Activated naive CD4-positive, alpha-beta T cell treated with anti-CD3 and anti-CD28 coated beads, Interleukin-2, amount 50 U/mL, for 24 hours (primary cell): Measurements from ENCODE around the gene TSKS.

ENCODE experiments used
- H3K27ac Mint-ChIP-seq: one replicate; pipeline ENCODE4 v1.8.0; 2021; ENCODE audit warnings: mild to moderate bottlenecking, mixed read lengths
- H3K27me3 Mint-ChIP-seq: one replicate; pipeline ENCODE4 v1.8.0; 2021; ENCODE audit warnings: mixed read lengths
- H3K36me3 Mint-ChIP-seq: one replicate; pipeline ENCODE4 v1.8.0; 2021; ENCODE audit warnings: mixed read lengths
- H3K4me1 Mint-ChIP-seq: one replicate; pipeline ENCODE4 v1.8.0; 2021; ENCODE audit warnings: mixed read lengths
- H3K4me3 Mint-ChIP-seq: one replicate; pipeline ENCODE4 v1.8.0; 2021; ENCODE audit warnings: mild to moderate bottlenecking, mixed read lengths
- H3K9me3 Mint-ChIP-seq: one replicate; pipeline ENCODE4 v1.8.0; 2021; ENCODE audit warnings: mixed read lengths

TSKS gene

DNA sequence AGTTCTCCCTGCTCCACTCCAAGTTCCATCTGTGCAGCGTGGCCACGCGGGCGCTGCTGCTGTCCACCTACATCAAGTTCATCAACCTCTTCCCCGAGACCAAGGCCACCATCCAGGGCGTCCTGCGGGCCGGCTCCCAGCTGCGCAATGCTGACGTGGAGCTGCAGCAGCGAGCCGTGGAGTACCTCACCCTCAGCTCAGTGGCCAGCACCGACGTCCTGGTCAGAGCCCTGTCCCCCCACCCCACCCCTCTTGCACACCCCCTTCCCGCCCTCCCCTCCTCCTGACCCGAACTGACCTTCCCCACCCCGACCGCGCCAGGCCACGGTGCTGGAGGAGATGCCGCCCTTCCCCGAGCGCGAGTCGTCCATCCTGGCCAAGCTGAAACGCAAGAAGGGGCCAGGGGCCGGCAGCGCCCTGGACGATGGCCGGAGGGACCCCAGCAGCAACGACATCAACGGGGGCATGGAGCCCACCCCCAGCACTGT, 38.3 kb upstream of the TSKS start:
- Mint-ChIP-seq H3K4me3 (no peak overlapping the region), H3K27me3 (no peaks in the 10 kb centered on the region)

DNA sequence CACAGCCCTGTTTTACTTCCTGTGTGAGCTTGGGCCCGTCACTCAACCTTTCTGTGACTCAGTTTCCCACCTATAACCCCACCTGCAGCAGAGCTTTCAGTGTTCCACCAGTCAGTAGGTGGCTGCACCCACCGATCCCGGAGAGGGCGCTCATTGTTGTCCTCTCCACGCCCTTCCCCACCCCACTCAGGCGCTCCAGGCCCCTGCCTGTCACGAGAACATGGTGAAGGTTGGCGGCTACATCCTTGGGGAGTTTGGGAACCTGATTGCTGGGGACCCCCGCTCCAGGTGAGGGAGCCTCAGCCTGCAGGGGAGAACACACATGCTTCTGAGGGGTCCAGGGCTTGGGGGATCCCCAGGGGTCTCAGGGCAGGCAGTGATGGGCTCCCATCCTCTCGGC, 37.7 kb upstream of the TSKS start:
- Mint-ChIP-seq H3K27me3 (no peaks in the 10 kb centered on the region), H3K9me3 (no peaks in the 10 kb centered on the region), H3K4me3 (no peak overlapping the region), H3K36me3 (peaks cover 2% of the 10 kb centered on the region), H3K4me1 (no peaks in the 10 kb centered on the region), H3K27ac (no peak overlapping the region)

More for the DNA sequence above, 38.3 kb upstream of the TSKS start:
- Mint-ChIP-seq H3K9me3 (no peaks in the 10 kb centered on the region), H3K4me1 (no peaks in the 10 kb centered on the region), H3K36me3 (peaks cover 2% of the 10 kb centered on the region), H3K27ac (no peak overlapping the region)

DNA sequence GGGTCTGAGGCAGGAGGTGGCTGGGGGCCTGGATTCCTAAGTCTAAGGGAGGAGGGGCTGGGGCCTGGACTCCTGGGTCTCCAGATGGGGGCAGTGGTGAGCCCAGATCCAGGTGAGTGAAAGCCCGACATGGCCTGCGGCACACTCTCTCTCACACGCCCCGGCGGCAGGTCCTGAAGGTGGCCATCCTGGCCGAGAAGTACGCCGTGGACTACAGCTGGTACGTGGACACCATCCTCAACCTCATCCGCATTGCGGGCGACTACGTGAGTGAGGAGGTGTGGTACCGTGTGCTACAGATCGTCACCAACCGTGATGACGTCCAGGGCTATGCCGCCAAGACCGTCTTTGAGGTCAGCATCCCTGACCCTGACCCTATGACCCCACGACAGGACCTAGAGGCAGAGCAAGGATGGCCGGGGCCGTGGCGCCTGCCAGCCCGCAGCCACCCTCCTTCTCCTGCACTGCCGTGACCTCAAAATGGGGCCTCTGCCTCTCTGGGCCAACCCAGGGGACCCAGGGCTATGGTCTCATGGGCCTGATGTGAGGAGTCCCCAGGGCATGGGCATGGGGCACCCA, 36.8 kb upstream of the TSKS start:
- H3K36me3 Mint-ChIP-seq = peaks cover 2% of the 10 kb centered on the region
- no peaks in the 10 kb centered on the region for H3K9me3 Mint-ChIP-seq

DNA sequence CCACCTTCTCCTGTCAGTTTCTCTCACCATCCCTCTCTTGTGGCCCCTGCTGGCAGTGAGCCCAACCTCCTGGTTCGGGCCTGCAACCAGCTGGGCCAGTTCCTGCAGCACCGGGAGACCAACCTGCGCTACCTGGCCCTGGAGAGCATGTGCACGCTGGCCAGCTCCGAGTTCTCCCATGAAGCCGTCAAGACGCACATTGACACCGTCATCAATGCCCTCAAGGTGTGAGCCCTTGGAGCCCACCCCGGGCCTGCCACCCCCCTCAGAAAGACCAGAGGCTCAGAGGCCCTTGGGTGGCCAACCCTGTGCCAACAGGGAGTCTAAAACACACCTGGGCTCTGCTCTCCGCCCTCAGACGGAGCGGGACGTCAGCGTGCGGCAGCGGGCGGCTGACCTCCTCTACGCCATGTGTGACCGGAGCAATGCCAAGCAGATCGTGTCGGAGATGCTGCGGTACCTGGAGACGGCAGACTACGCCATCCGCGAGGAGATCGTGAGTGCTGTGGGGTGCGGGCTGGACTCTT, 36.2 kb upstream of the TSKS start:
- Mint-ChIP-seq H3K4me1 (no peaks in the 10 kb centered on the region), H3K9me3 (no peaks in the 10 kb centered on the region), H3K27ac (no peak overlapping the region), H3K27me3 (no peaks in the 10 kb centered on the region), H3K4me3 (no peak overlapping the region), H3K36me3 (peaks cover 2% of the 10 kb centered on the region)

More for the DNA sequence above, 36.8 kb upstream of the TSKS start:
- Mint-ChIP-seq H3K4me3 (no peak overlapping the region), H3K27me3 (no peaks in the 10 kb centered on the region), H3K4me1 (no peaks in the 10 kb centered on the region), H3K27ac (no peak overlapping the region)

- H3K27ac Mint-ChIP-seq = no peak overlapping the region
- H3K4me3 Mint-ChIP-seq = no peak overlapping the region
- peaks cover 2% of the 10 kb centered on the region for H3K36me3 Mint-ChIP-seq
- no peaks in the 10 kb centered on the region for H3K9me3 Mint-ChIP-seq
- peaks cover under 1% of the 10 kb centered on the region for H3K4me1 Mint-ChIP-seq
- H3K27me3 Mint-ChIP-seq = no peaks in the 10 kb centered on the region
Measured at GRCh38 chr19:49798574-49798973, 35.5 kb upstream of the TSKS start.

DNA sequence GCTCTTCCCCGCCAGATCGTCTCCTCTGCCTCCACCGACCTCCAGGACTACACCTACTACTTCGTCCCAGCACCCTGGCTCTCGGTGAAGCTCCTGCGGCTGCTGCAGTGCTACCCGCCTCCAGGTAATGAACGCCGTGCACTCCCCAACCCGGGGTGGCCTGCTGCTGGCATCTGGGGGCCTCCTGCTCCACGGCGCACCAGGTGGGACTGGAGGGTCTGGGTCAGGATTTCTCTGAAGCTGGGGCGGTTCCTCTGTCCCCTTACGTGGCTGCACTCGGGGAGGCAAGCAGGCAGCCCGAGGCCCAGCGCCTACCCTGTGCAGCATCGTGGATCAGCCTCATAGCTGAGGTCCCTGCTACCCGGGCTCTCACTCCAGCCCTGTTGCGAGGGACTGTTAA, 32.5 kb upstream of the TSKS start:
- Mint-ChIP-seq H3K4me3 (no peak overlapping the region), H3K4me1 (peaks cover 4% of the 10 kb centered on the region), H3K27ac (no peak overlapping the region), H3K36me3 (peaks cover 2% of the 10 kb centered on the region), H3K9me3 (no peaks in the 10 kb centered on the region), H3K27me3 (no peaks in the 10 kb centered on the region)

DNA sequence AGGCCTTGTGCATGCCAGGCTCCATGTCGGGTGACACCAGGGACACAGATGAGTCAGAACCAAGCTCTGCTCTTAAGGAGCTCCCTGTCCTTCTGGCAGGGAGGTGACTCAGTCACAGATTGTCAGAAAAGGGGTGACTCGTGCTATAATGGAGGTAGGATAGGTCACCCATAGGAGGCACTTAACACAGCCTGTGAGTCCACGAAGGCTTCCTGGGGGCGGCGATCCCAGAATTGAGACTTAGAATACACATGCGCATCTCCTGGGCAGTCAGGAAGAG, 30.4 kb upstream of the TSKS start:
- no peak overlapping the region for H3K27ac Mint-ChIP-seq
- no peaks in the 10 kb centered on the region for H3K27me3 Mint-ChIP-seq
- peaks cover 2% of the 10 kb centered on the region for H3K36me3 Mint-ChIP-seq
- no peaks in the 10 kb centered on the region for H3K9me3 Mint-ChIP-seq
- H3K4me1 Mint-ChIP-seq = peaks cover 4% of the 10 kb centered on the region
- H3K4me3 Mint-ChIP-seq = no peak overlapping the region

DNA sequence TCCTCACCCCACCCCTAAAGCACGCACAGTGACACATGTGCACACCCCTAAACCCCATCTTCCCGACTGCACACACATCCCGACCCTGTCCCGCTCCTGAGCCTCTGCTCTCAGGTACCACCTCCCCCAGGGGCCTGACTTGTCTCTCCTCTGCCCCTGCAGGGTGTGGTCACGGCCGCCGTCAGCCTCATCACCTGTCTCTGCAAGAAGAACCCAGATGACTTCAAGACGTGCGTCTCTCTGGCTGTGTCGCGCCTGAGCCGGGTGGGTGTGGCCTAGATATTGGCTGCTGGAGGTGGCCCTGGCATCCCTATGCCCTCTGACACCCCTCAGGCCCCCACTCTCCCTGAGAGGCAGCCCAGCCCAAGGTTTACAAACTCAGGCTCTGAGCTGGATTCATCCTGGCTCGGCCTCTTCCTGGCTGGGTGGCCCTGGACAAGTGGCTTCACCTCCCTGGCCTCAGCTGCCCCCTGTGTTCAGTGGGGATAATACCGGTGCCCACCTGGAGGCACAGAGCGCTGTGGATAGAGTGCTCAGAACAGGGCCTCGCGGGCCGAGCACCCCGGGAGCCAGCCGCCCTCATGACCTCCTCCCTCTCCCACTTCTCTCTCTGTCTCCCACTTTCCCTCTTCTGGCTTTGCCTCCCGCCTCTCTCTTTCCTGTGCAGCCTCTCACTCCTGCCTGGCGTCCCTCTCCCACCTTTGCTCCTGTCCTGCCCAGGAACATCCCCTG, 29.9 kb upstream of the TSKS start:
- Mint-ChIP-seq H3K36me3 (peaks cover 5% of the 10 kb centered on the region), H3K9me3 (no peaks in the 10 kb centered on the region), H3K4me3 (no peak overlapping the region), H3K4me1 (peaks cover 8% of the 10 kb centered on the region), H3K27me3 (no peaks in the 10 kb centered on the region), H3K27ac (no peak overlapping the region)

- H3K4me1 Mint-ChIP-seq = peaks cover 8% of the 10 kb centered on the region
- H3K27ac Mint-ChIP-seq = no peak overlapping the region
- no peak overlapping the region for H3K4me3 Mint-ChIP-seq
- no peaks in the 10 kb centered on the region for H3K9me3 Mint-ChIP-seq
- H3K36me3 Mint-ChIP-seq = peaks cover 5% of the 10 kb centered on the region
- no peaks in the 10 kb centered on the region for H3K27me3 Mint-ChIP-seq
Measured at GRCh38 chr19:49791776-49792445, 28.8 kb upstream of the TSKS start.

DNA sequence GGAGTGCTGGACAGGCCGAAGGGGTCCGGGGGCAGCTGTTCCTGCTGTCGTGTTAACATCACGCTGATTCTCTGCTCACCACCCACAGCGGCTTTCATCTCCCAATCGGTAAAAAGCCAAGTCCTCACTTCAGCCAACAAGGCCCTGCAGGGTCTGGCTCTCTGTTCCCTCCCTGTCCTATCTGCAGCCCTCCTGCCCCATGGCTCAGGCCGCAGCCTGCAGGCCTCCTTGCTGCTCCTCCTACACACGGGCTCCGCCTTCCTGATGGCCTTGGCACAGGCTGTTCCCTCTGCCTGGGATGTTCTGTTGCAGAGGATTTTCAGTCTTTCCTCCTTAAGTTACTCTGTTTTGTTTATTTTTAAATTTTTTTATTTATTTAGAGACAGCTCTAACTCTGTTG, 27.8 kb upstream of the TSKS start:
- no peaks in the 10 kb centered on the region for H3K9me3 Mint-ChIP-seq
- peaks cover 8% of the 10 kb centered on the region for H3K4me1 Mint-ChIP-seq
- no peak overlapping the region for H3K27ac Mint-ChIP-seq
- H3K27me3 Mint-ChIP-seq = no peaks in the 10 kb centered on the region
- H3K36me3 Mint-ChIP-seq = peaks cover 7% of the 10 kb centered on the region
- no peak overlapping the region for H3K4me3 Mint-ChIP-seq

- no peak overlapping the region for H3K27ac Mint-ChIP-seq
- peaks cover 8% of the 10 kb centered on the region for H3K4me1 Mint-ChIP-seq
- H3K4me3 Mint-ChIP-seq = no peak overlapping the region
- no peaks in the 10 kb centered on the region for H3K9me3 Mint-ChIP-seq
- peaks cover 13% of the 10 kb centered on the region for H3K36me3 Mint-ChIP-seq
- H3K27me3 Mint-ChIP-seq = no peaks in the 10 kb centered on the region
Measured at GRCh38 chr19:49788857-49789256, 25.8 kb upstream of the TSKS start.

- Mint-ChIP-seq H3K4me1 (peaks cover 4% of the 10 kb centered on the region), H3K36me3 (peaks cover 16% of the 10 kb centered on the region), H3K27me3 (no peaks in the 10 kb centered on the region), H3K9me3 (no peaks in the 10 kb centered on the region), H3K4me3 (no peak overlapping the region), H3K27ac (no peak overlapping the region)
Measured at GRCh38 chr19:49787746-49788145, 24.6 kb upstream of the TSKS start.

DNA sequence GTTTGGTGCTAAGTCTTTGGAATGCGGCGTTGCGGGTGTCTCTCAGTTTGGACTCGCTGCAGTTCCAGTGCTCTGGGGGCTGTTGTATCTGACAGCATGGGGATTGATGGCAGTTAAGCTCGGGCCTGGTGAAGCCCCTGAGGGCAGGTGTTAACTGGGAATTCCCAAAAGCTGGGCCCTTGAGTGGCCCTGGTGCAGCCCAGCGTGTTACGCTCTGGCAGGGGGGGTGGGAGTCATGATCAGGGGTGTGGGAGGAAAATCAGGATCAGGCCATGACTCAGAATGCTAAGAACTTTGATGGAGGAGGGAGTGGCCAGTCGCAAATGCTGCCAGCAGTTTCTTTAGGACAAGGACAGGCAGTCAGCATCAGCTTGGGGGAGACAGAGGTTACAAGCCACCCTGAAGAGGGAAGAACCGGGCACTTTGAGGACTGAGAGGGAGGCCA, 23.3 kb upstream of the TSKS start:
- Mint-ChIP-seq H3K4me3 (no peak overlapping the region), H3K4me1 (peaks cover 4% of the 10 kb centered on the region), H3K9me3 (no peaks in the 10 kb centered on the region), H3K36me3 (peaks cover 16% of the 10 kb centered on the region), H3K27ac (no peak overlapping the region), H3K27me3 (no peaks in the 10 kb centered on the region)

DNA sequence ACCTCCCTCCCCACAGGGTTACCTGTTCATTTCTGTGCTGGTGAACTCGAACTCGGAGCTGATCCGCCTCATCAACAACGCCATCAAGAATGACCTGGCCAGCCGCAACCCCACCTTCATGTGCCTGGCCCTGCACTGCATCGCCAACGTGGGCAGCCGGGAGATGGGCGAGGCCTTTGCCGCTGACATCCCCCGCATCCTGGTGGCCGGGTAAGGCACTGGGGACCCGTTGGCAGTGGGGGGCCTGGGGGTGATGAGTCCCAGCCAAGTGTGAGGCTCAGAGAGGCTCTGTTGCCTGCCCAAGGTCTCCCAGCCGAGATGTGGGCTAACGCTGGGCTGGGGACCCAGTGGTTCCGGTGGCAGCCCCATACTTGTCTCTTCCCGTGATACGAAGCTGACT, 19.4 kb upstream of the TSKS start:
- H3K27me3 Mint-ChIP-seq = no peaks in the 10 kb centered on the region
- peaks cover 13% of the 10 kb centered on the region for H3K36me3 Mint-ChIP-seq
- no peak overlapping the region for H3K4me3 Mint-ChIP-seq
- H3K4me1 Mint-ChIP-seq = peaks cover 18% of the 10 kb centered on the region
- H3K9me3 Mint-ChIP-seq = no peaks in the 10 kb centered on the region
- no peak overlapping the region for H3K27ac Mint-ChIP-seq

DNA sequence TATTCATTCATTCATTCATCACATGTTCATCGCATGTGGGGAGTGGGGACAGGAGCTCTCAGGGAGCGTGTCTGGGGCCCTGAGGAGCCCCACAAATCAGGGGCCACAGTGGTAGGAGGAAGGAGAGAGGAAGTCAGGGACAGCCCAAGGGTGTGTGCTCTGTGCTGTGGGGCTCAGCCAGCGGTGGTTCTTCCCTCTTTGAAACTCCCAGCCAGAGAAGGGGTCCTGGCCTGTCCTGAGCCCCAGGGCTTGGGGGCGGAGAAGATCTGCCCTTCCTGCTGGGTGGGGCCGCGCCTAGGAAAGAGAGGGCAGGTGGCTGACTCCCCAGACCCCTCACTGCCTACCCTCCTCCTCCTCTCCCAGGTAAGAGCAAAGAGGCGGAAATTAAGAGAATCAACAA, 18.3 kb upstream of the TSKS start:
- Mint-ChIP-seq H3K27ac (peak overlapping the region; percentile 57), H3K4me3 (no peak overlapping the region), H3K9me3 (no peaks in the 10 kb centered on the region), H3K4me1 (peaks cover 20% of the 10 kb centered on the region), H3K27me3 (no peaks in the 10 kb centered on the region), H3K36me3 (peaks cover 11% of the 10 kb centered on the region)

DNA sequence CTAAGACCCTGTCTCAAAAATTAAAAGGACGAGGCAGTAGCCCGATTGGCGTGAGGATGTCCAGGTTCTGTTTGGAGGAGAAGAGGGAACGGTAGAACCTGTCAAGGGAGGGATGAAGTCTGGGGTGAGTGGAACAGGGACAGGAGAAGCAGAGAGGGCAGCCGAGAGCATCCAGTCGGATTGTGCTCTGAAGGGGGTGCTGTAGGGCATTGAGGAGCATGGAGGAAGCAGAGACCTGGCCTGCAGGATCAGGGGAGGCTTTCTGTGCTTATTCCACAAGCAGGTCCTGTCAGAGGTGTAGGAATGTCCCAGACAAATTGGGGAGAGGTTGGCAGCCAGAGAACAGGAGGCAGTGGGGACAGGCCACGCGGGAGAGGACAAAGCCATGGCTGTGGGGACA, 17.8 kb upstream of the TSKS start:
- Mint-ChIP-seq H3K4me3 (no peak overlapping the region), H3K27me3 (no peaks in the 10 kb centered on the region), H3K4me1 (peaks cover 24% of the 10 kb centered on the region), H3K36me3 (peaks cover 11% of the 10 kb centered on the region), H3K27ac (peak overlapping the region; percentile 57), H3K9me3 (no peaks in the 10 kb centered on the region)
